ENCODE results near the gene DNAI2.

The DNAI2 gene, protein sequence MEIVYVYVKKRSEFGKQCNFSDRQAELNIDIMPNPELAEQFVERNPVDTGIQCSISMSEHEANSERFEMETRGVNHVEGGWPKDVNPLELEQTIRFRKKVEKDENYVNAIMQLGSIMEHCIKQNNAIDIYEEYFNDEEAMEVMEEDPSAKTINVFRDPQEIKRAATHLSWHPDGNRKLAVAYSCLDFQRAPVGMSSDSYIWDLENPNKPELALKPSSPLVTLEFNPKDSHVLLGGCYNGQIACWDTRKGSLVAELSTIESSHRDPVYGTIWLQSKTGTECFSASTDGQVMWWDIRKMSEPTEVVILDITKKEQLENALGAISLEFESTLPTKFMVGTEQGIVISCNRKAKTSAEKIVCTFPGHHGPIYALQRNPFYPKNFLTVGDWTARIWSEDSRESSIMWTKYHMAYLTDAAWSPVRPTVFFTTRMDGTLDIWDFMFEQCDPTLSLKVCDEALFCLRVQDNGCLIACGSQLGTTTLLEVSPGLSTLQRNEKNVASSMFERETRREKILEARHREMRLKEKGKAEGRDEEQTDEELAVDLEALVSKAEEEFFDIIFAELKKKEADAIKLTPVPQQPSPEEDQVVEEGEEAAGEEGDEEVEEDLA

DNA sequence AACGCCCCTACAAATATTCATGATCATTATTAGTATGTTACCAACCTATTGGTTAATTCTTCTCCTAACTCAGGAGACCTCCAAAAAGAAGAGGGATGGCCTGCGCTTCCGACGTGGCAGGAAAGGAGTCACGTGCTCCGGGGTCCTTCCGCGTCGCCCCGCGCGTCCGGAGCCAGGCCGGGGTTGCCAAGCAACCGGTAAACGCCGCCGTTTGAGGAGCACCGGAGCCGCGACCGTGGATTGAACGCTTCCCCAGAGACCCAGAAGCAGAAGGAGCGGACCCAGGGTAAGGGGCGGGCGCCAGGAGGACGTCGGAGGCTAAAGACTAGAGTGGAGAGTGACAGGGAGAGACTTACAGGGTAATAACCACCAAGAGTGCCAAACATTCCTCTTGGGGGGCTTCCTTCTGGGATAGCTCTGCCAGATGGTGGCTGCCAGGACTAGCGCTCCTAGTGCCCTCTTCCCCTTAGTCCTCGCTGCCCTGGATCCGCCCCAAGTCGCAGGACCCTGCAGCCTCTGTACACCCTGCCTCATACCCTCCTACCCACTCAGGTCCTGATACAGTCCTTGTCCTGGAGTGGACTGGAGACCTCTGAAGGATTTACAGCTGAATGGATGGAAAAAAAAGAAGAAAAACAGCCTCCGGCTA, at the start of gene DNAI2:
DNAI2 (plus strand) TSS at position 175 of the 649 bp plus-strand sequence. CDS start 7,584 bp downstream, outside the sequence.
- no peak for DNase-seq (ENCODE audit: low read depth in 2 of 2)

DNA sequence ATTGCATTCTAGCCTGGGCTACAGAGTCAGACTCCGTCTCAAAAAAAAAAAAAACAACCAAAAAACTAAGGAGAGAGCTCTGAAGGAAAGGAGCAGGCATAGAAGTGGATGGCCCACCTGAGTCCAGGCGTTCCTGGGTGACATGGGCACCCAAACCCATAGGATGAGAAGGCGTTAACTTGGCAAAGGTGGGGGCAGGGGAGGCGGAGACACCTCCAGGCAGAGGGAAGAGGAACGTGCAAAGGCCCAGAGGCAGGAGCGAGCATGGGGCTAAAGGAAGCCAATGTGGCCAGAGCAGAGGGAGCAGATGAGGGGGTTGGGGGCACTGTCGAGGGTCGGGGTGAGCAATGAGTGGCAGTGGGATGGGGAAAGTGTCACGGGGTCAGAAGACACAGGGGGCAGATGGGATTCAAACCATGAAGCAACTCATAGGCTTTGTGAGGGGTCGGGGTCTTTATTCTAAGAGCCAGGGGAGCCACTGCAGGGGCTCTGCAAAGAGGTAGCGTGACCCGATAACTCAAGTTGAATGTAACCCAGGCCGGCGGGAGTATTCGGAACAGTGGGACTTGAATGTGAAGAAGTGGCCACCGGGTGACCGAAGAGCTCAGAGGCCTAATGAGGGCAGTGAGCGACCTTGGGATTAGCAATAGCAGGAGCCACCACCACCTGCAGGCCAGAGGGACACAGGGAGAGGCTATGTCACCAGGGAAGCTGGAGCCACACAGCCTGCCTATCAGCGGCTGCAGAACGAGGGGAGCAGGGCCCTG, 48.9 kb upstream of the DNAI2 start:
- no peak for DNase-seq (ENCODE audit: low read depth in 2 of 2)

DNA sequence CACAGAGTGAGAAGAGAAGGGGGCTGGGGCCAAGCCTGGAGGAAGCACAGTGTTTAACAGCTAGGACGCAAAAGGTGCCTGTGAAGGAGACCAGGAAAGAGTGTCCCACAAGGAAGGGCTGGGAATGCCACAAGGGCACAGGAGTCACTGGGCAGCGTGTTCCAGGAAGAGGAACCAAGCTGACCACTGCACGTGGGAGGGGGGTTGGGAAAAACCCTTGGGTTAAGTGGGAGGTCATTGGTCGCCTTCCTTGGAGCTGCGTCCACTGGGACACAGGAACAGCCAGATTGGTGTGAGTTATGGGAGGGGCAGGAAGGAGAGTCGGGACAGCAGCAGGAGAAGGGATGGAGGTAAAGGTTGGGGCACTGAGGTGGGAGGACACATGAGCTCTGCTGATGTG, 47.8 kb upstream of the DNAI2 start:
- DNase-seq (ENCODE audit: low read depth in 2 of 2): no peak

DNA sequence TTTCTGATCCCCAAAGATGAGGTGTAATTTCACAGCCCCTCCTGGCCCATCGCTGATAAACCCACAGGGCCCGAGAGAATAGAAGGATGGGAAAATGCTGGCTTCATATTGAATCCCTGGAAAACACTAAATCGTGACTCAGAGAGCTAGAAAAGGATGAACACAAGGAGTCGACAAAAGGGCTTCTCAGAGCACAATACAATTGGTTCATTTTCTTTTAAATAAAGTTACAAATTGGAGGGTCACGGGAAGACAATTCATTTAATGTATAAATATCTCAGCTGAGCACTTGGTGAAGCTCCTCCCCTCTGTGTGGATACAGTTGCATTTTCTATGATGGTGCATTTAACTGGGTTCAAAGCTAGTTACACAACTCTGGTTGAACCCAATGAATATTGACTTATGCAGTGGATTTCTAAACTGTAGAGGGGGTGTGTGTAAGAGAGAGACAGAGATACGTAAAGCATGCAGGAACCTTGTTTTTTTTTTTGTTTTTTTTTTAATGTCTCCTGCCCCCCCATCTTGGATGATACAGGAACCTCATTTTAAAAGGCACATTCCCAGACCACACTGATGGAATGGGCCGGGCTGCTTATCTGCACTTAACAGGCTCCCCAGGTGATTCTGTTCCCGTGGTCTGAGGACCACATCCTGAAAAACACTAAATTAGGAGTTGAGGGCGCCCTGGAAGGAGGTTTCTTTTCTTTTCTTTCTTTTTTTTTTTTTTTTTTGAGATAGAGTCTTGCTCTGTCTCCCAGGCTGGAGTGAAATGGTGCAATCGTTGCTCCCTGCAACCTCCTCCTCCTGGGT, 46.6 kb upstream of the DNAI2 start:
- DNase-seq (ENCODE audit: low read depth in 2 of 2): no peak

DNA sequence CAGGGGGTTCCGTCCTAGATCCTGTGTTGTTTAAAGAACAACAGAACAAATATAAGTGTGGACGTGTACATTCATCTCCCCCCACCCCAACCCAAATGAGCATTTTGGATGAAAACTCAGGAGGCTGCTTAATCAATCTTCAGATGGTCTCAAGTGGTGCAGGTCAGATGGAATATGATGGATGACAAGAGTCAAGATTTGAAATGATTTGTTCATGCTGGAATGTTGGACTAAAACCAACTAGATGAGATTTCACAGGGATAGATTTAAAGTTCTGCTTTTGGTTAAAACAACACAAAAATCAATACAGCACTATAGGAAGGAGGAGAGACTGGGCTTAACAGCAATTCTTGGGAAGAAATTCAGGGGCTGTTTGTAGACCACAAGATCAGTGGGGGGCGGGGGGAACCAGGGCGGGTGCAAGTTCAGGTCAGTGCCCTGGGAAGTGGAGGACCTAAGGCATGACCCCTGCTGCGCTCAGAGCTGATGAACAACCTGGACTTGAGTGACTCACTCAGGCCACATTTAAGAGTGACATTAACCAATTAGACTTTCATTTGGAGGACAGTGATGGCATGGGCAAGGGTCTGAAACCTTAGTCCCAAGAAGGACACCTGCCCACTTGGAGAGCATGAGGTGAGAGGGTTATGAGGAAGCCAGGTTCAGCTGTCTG, 45.6 kb upstream of the DNAI2 start:
- no peak for DNase-seq (ENCODE audit: low read depth in 2 of 2)

DNA sequence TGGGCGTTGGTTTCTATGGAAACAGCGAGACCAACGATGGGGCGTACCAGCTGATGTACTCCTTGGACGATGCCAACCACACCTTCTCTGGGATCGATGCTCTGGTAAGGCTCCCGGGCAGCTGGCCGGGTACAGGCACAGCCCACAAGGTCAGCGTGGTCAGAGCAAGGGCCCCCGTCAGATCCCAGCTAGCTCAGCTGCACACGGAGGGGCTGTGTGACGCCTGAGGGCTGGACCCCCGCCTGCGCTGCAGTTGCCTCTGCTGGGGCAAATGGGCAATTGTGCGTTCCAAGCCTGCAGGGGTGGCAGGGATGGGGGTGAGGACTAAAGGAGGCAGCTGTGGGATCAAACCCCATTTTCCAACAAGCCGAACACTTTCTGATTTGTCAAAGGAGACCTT, 43.1 kb upstream of the DNAI2 start:
- no peak for DNase-seq (ENCODE audit: low read depth in 2 of 2)

DNA sequence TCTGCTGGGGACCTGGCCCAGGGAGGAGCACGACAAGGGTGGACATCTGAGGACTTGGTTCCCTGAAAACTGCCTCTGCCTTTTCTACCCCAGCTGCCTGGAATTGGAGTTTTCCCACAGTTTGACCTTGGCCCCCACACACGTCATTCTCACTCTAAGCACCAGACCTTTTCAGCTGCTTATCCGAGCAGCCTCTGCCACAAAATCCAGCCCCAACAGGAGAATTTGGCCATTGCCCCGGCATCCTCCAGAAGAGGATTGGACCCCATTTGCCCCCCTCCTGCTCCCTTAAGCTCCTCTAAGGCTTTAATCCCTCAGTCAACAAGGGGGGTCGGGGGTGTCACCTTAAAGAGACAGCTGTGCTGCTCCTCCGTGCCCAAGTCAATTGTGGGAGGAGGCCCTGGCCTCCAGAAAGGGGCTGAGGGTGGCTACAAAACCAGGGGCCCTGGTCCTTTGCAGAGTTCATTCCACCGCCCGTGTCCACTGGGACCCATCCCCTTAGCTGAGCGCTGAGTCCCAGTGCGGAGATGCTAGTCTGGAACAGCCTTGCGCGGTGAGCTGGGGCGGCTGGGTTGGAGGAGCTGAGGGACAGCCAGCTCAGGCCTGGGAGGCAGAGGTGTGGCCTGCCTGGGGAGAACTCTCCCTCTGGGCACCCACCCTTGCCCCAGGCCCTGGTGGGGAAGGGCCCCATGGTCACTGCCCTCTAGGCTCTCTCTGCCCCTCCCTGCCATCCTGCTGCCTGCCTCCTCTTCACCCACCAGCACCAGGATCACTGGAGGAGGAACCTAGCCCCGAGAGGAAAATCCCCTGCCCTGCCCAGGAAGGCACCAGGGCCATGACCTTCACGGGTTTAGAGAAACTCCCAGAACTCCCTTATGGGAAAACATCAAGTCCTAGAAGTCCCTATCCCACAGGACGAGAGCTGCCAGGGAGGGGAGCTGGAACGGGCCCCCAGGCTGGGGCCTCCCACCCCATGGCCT, 41.8 kb upstream of the DNAI2 start:
- DNase-seq (ENCODE audit: low read depth in 2 of 2): no peak

DNA sequence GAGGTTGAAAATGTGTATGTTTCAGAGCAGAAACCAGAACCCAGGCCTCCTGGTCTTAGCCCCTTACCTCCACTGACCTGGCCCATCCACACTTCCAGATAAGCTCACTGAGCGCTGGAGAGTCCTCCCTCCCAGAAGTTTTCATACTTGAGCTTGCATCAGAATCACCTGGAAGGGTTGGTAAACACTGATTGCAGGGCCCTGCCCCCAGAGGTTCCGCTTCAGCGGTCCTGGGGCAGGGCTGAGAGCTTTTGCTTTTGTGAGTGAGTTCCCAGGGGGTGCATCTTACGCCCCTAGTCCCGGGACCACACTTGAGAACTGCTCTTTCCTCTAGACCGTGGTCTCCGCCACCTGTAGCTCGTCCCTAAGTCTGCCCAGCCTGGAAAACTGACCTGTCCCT, 40.1 kb upstream of the DNAI2 start:
- no peak for DNase-seq (ENCODE audit: low read depth in 2 of 2)

DNA sequence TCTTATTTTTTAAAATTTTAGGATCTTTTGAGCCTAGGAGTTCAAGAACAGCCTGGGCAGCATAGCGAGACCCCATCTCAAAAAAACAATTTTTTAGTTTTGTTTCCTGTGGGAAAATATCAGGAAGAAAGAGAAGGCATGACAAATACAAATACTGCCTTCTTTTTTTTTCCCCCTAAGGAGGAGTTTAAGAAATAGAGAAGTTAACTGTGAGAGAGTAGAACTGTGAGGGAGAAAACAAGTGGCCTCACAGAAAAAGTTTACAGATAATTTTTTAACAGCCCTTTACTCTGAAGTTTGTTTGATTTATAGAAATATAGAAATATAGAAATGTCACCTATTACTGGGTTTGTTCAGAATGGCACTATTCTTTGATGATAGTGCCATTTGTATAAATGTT, 39.5 kb upstream of the DNAI2 start:
- DNase-seq (ENCODE audit: low read depth in 2 of 2): no peak

DNA sequence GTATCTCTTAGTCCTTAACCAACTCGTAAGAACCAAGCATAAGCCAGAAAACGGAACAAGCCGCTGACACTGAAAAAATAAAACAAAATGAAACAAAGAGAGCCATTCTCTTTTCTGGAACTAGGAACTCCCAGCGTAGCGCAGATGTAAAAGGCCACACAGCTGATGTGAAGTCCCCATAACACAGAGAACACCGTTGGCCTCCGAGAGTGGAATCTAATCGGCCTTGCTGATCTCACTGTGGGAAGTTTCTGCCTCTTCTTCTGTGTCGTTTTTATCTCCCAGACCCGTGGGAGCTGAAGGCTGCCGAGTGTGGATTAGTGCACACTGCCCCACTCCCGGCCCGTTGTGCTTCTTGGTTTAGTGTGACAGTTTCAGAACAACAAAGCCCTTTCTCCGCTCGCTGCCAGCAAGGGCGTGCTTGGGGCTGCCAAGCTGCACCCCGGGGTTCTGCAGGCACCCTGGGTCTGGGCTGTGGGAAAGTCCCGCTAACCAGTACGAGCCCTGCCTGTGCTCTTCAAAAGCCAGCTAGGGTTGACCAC, 38.9 kb upstream of the DNAI2 start:
- DNase-seq (ENCODE audit: low read depth in 2 of 2): no peak

DNA sequence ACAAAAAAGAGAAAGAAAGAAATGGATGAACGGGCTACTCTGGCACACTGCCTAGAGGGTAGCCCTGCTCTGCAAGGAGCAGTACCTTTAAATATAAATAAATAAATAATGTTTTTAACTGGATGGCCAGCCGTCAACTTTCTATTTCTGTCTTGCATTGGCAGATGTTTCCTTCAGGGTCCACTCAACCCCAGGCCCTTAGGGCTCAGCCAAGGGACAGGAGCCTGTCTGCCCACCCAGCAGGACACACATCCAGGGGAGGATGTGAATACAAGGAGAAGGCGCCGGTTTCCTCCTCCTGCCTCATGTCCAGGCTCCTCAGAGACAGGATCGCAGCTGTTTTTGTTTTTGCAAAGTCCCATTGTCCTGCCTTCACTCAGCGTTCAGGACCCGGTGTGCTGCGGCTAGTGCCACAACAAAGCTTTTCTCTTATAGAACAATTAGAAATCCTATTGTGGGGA, 38.1 kb upstream of the DNAI2 start:
- DNase-seq (ENCODE audit: low read depth in 2 of 2): no peak

DNA sequence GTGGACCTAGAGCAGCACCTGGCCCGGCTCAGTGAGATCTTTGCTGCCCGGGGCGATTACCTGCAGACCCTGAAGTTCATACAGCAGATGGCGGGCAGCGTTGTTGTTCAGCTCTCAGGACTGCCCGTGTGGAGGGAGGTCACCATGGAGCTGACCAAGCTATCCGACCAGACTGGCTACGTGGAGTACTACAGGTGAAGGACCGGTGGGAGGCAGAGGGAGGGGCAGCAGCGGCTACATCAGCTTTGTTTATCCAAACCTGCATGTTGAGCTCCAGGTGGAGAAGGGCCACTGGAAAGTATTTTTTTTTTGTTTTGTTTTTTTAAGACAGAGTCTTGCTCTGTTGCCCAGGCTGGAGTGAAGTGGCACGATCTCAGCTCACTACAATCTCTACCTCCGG, 36.7 kb upstream of the DNAI2 start:
- DNase-seq (ENCODE audit: low read depth in 2 of 2): no peak

DNA sequence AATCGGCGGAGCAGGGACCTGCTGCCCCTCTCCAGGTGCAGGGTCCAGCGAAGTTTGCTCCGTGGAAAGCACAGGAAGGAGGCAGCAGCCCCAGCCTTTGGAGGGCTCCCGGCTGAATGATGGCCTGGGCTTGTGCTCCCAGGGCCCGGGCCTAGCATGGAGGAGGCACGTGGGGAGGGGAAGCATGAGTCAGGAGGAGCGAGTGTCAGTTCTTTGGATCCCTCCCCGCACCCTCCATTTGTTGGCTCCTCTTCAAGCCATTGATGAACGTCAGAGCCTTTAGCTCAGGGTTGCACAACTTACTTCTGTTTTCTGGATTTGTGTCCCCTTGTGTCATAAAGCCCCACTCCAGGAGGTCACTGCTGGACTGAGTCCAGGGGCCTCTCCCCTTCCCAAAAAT, 34.9 kb upstream of the DNAI2 start:
- no peak for DNase-seq (ENCODE audit: low read depth in 2 of 2)

DNA sequence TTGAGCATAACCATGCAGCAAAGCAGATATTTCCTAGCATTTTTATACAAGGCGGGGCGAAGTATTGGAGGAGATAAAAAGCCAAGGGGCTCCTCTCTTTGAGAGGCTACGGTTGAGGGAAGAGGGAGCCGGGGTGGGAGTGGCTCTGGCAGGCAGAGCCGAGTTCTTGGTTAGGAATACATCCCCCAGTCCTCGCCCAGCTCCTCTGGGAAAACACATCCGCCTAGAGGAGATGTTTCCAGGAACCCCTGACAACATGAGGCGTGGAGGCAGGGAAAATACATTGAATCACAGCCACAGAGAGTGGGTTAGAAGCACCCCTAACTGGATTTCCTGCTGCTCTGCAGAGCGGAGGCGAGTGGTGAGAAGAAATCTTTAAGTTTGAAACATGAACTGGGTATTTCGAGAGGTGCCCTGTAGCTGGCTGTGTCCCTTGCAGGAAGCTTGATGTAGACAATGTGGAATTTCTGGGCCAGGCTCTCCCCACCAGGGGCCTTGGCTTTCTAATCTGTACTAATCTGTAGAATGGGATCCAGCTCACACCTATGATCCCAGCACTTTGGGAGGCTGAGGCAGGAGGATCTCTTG, 33.3 kb upstream of the DNAI2 start:
- DNase-seq (ENCODE audit: low read depth in 2 of 2): no peak

DNA sequence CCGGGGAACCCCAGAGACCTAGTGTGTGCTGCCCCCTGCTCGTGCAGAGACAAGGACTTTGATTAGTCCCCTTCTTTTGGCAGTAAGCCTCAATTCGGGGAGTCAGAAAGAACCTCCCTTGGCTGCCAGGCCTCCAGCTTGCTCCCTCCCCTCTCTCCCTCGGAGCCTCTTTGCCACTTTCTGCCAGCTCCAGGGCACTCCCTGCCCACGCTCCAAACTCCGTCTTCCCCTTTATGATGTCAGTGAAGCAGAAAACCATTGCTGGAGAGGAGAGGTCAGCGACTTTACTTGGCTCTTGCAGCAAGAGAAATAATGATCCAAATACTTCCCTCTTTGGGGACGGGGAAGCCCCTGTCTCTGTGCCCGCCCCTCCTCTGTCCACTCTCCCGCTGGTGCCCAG, 32.6 kb upstream of the DNAI2 start:
- no peak for DNase-seq (ENCODE audit: low read depth in 2 of 2)

DNA sequence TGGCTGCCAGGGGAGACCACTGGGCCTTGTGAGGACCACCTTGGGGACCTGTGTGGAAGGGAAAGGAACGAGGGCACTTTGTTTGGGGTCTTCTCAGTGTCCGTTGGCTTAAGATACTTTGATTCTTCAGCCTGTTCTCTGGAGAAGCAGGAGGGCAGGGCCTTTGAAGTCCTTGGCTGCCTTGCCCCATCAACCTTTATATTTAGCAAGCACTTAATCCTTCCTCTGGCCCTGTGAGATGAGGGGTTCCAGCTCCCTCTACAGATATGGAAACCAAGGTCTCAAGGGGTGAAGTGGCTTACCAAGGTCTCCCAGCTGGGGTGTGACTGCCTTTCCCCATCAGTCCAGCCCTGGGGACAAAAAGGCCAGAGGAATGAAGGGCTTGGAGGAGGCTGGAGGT, 32.2 kb upstream of the DNAI2 start:
- DNase-seq (ENCODE audit: low read depth in 2 of 2): no peak

DNA sequence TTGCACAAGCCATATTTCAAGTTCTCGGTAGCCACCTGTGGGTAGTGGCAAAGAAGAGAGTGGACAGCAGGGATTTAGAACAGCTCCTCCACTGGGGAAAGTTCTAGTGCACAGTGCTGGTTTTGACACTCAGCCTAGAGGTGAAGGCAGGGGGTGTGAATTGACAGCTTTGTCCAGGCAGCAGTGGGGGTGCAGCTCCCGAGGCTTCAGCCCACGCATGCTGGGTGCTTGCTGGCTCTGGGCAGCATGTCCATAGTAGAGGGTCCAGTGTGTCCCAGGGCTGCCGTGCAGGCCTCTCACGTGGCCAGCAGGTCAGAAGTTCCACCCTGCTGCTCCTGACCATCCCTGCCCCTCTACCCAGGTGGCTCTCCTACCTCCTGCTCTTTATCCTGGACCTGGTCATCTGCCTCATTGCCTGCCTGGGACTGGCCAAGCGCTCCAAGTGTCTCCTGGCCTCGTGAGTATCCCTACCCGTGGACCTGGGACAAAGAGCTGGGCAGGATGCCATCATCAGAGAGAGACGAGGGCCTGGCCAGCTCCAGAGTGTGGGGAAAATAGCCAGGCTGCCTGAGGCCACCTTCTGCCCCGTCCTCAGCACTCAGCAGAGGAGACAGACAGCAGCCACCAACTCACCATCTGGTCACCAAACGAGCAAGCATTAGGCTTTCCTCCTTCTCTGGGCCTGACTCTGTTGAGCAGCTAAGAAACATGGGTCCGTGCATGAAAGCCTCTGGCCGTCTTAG, 30.9 kb upstream of the DNAI2 start:
- no peak for DNase-seq (ENCODE audit: low read depth in 2 of 2)

DNA sequence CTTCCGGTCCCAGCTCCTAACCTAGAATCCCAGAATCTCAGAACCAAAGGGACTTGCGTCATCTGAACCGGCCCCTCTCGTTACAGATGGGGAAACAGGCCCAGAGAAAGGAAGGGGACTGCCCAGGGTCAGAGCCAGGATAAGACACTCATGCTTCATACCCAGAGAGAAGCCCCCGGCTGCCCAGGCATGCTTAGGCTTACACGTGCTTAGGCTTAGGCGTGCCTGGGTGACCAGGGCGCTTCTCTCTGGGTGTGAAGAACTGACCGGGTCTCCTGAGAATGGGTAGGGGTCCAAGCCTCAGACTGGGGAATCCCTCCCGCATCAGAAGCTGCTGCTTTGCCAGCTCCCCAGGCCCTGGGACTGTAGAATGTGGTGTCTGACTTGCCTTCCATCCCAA, 29.9 kb upstream of the DNAI2 start:
- DNase-seq (ENCODE audit: low read depth in 2 of 2): no peak
